Eye (tissue), 1 donor: ENCODE results near the gene UBE2E3.
"Not testable (repeated sequence)": the region's sequence is repeated elsewhere in the genome, so short reads cannot be mapped to it uniquely, and the experiment has no call there.

Source experiments
- DNase-seq: peaks from one replicate; pipeline ENCODE4 v3.0.0-alpha.2; 2015

Gene UBE2E3

GRCh38 chr2:181085734-181086133 is 105.3 kb downstream of the UBE2E3 start:
- peak; percentile 49 for DNase-seq

- DNase-seq = not testable (repeated sequence)
These were observed 111.5 kb downstream of the UBE2E3 start for GRCh38 chr2:181091920-181092319.

- no peak for DNase-seq
These were observed 115.1 kb downstream of the UBE2E3 start for GRCh38 chr2:181095486-181095885.

GRCh38 chr2:181103659-181104058 is 123.3 kb downstream of the UBE2E3 start:
- no peak for DNase-seq

- peak; percentile 82 for DNase-seq
These were observed 124.2 kb downstream of the UBE2E3 start for GRCh38 chr2:181104512-181105115.

- no peak for DNase-seq
These were observed 125.2 kb downstream of the UBE2E3 start for GRCh38 chr2:181105562-181105961.

GRCh38 chr2:181106229-181106628 is 125.8 kb downstream of the UBE2E3 start:
- DNase-seq = peak; percentile 42

- DNase-seq = peak; percentile 36
These were observed 126.6 kb downstream of the UBE2E3 start for GRCh38 chr2:181106789-181107627.

GRCh38 chr2:181107628-181107945 is 127.2 kb downstream of the UBE2E3 start:
- DNase-seq = no peak

- DNase-seq = no peak
These were observed 130.7 kb downstream of the UBE2E3 start for GRCh38 chr2:181111059-181111458.

GRCh38 chr2:181112916-181113315 is 132.5 kb downstream of the UBE2E3 start:
- no peak for DNase-seq
